NT2/D1 (cell line): Measurements from ENCODE around the gene BCL7A.

Source experiments
- DNase-seq: peaks from one replicate; pipeline ENCODE4 v3.0.0-alpha.2; 2011; ENCODE audit warnings: low read depth, low spot score
- H3K27me3 ChIP-seq: 2 replicates; pipeline ENCODE4 v1.6.0; 2011; ENCODE audit warnings: mild to moderate bottlenecking; ENCODE audit not compliant: insufficient read length, insufficient read depth
- H3K36me3 ChIP-seq: 2 replicates; pipeline ENCODE4 v1.6.1; 2011; ENCODE audit warnings: mild to moderate bottlenecking, low read length, mixed read lengths; ENCODE audit not compliant: insufficient read depth, insufficient read length
- H3K4me1 ChIP-seq: 2 replicates; pipeline ENCODE4 v1.5.1; 2011; ENCODE audit not compliant: insufficient read depth, insufficient read length
- H3K4me3 ChIP-seq: 2 replicates; pipeline ENCODE4 v1.5.1; 2011; ENCODE audit warnings: low read depth; ENCODE audit not compliant: insufficient read length
- H3K9ac ChIP-seq: 2 replicates; pipeline ENCODE4 v1.6.0; 2011; ENCODE audit warnings: low read depth; ENCODE audit not compliant: insufficient read length
- H3K9me3 ChIP-seq: 2 replicates; pipeline ENCODE4 v1.5.1; 2011; ENCODE audit warnings: mild to moderate bottlenecking, low read length; ENCODE audit not compliant: insufficient read depth
- SUZ12 ChIP-seq: IDR thresholded peaks from 2 replicates; pipeline ENCODE4 v1.6.1; 2011; ENCODE audit not compliant: insufficient read length, insufficient read depth; ENCODE audit errors: extremely low read depth
- YY1 ChIP-seq: IDR thresholded peaks from 2 replicates; pipeline ENCODE4 v1.6.1; 2011; ENCODE audit not compliant: insufficient read length, insufficient read depth
- ZNF274 ChIP-seq: IDR thresholded peaks from 2 replicates; pipeline ENCODE4 v1.6.1; 2011; ENCODE audit warnings: mild to moderate bottlenecking, low read depth, low read length

Gene BCL7A

DNA sequence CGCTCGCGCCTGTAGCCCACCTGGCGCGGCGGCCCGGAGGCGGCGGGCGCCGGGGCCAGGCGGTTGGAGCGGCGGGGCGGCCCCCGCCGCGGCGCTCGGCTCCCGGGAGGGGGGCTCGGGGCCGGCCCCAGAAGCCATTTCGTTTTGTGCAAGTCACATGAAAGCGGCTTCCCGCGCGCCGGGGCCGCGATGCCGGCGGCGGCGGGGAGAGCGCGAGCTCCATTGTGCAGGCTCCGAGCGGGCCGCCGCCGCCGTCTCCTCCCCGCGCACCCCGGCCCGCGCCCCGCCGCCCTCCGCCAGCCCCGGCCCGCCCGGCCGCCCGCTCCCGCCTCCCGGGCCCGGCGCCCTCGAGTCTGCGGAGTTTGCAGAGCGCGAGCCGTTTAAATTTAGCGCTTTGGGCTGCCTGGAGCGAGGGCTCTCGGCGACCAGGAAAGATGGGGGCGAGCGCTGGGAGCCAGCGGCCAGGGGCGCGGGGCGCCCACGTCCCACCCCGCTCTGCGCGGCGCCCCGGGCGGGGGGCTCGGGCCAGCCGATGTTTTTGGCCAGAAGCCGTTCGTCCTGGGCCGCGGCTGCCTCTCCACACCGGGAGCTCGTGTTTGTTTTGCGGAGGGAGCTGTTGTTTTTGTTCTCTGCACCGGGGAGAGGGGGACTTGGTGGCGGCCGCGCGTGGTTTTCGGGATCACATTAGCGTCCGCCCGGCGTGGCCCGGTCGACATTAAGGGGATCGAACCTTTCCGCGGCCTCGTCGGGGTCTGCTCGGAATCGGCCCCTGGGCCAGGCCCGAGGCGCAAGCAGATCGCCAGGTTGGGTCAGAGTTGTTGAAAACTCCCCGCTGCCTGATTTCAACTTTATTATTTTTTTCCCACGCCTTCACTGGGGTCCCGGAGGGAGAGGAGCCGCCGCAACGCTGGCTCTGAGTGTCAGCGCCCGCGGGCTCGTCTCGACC, 982 bp downstream of the BCL7A start:
- TF ChIP-seq ZNF274 = no peak
- TF ChIP-seq YY1 = no peak
- TF ChIP-seq SUZ12 = no peak
- Histone ChIP-seq H3K4me1 (peaks cover 11% of the 10 kb centered on the region), H3K9ac (peak overlapping the region; percentile 90), H3K27me3 (peaks cover 42% of the 10 kb centered on the region), H3K4me3 (peak overlapping the region; percentile 63), H3K9me3 (peaks cover 11% of the 10 kb centered on the region; the same call in 1 of the 2 replicates), H3K36me3 (no peaks in the 10 kb centered on the region)
- no peak for DNase-seq

- no peak for DNase-seq
- peaks cover 11% of the 10 kb centered on the region for H3K4me1 ChIP-seq
- peaks cover 5% of the 10 kb centered on the region; the same call in 1 of the 2 replicates for H3K9me3 ChIP-seq
- no peak for TF ChIP-seq ZNF274
- TF ChIP-seq SUZ12 = no peak
- no peak for TF ChIP-seq YY1
- H3K9ac ChIP-seq = peak overlapping the region; percentile 90
- H3K4me3 ChIP-seq = peak overlapping the region; percentile 63
- H3K27me3 ChIP-seq = peaks cover 42% of the 10 kb centered on the region
- no peaks in the 10 kb centered on the region for H3K36me3 ChIP-seq
Observed at GRCh38 chr12:122023339-122024131, 1.9 kb downstream of the BCL7A start.

GRCh38 chr12:122024132-122024785, 2.6 kb downstream of the BCL7A start:
- H3K4me3 ChIP-seq = no peak overlapping the region
- no peaks in the 10 kb centered on the region for H3K9me3 ChIP-seq
- H3K27me3 ChIP-seq = peaks cover 36% of the 10 kb centered on the region
- peaks cover 13% of the 10 kb centered on the region for H3K4me1 ChIP-seq
- no peak overlapping the region for H3K9ac ChIP-seq
- H3K36me3 ChIP-seq = no peaks in the 10 kb centered on the region
- DNase-seq = no peak
- TF ChIP-seq YY1 (no peak), SUZ12 (no peak), ZNF274 (no peak)

GRCh38 chr12:122026706-122027333, 5.1 kb downstream of the BCL7A start:
- H3K36me3 ChIP-seq = no peaks in the 10 kb centered on the region
- no peak for DNase-seq

DNA sequence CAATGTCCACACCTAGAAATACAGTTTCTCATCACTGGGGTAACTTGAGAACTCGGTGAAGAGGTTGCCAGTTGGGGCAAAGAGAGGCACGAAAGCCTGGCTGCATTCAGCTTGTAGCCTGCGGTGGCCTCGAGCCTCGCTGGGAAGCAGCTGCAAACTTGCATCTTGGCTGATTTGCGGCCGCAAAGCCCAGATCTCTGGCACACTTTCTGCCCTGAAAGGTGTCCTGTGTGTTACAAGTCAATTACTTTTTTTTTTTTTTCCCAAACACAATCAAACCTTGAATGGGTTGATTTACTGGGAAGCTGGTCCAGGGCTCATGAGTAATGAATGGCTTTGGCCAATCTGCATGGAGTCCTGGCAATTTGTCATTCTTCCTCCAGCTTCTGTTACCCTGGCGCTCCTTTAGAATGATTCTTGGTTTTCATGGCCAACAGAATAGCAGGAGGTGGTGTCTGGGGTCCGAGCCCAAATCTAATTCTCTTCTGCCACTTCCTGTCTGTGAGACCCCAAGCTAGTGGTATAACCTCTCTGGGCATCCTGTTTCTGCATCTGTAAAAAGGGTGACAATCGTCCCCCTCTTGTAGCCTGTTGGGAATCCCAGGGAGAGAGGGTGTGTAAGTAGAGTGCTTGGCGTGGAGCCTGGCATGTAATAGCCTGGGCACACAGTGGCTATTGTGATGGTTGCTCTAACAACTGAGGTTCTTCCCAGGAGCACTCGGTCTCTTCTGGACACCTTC, 6.7 kb downstream of the BCL7A start:
- Histone ChIP-seq H3K9me3 (no peaks in the 10 kb centered on the region), H3K4me3 (no peak overlapping the region), H3K4me1 (peaks cover 21% of the 10 kb centered on the region), H3K36me3 (no peaks in the 10 kb centered on the region), H3K9ac (no peak overlapping the region), H3K27me3 (peaks cover 4% of the 10 kb centered on the region)
- no peak for DNase-seq
- TF ChIP-seq YY1 = no peak

More at GRCh38 chr12:122026706-122027333, 5.1 kb downstream of the BCL7A start:
- no peak overlapping the region for H3K4me3 ChIP-seq
- peaks cover 12% of the 10 kb centered on the region for H3K27me3 ChIP-seq
- no peak for TF ChIP-seq ZNF274
- TF ChIP-seq YY1 = no peak
- no peak for TF ChIP-seq SUZ12
- H3K4me1 ChIP-seq = peaks cover 24% of the 10 kb centered on the region
- no peak overlapping the region for H3K9ac ChIP-seq
- H3K9me3 ChIP-seq = no peaks in the 10 kb centered on the region

DNA sequence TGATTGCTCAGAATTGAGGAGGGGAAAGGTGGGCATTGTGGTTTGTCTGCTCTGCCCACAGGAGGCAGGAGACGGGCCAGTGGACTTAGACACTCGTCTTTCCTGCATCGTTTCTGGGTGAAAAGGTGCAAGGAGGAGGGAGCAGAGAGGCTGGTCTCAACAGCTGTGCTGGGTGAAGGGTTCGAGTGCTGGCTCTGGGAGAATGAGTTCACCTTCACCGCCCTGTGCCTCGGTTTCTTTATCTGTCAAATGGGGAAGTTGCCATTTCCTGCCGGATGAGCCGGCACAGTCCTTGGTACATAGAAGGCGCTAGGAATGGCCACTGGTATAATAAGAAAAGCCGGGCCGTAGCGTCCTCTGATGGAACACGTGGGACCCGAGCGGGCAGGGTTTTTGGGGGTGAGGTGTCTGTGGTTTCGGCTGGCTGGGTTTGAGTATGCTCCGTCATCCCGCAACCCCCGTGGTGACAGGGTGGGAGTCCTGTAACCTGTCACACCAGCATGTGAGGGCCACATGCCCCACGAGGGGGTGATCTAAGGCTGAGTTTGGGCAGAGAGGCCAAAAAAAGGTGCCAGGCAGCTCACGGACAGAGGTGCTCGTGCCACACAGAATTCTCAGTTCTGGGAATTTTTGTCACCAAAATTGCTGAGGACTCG, 7.3 kb downstream of the BCL7A start:
- Histone ChIP-seq H3K4me1 (peaks cover 16% of the 10 kb centered on the region), H3K27me3 (no peaks in the 10 kb centered on the region), H3K4me3 (no peak overlapping the region), H3K9ac (no peak overlapping the region), H3K9me3 (no peaks in the 10 kb centered on the region), H3K36me3 (no peaks in the 10 kb centered on the region)
- DNase-seq = no peak
- TF ChIP-seq YY1 = no peak
- TF ChIP-seq SUZ12 = no peak
- no peak for TF ChIP-seq ZNF274
